Measurements from ENCODE around the gene PHPT1. TPM values are rescaled to one million over a fixed set of nuclear protein-coding genes. Genes with fewer than 3 reads are reported as not detected.
"Not testable (repeated sequence)": the region's sequence is repeated elsewhere in the genome, so short reads cannot be mapped to it uniquely, and the experiment has no call there.

PHPT1 gene
- polyA plus RNA-seq, 1 experiment: 91.6 TPM

DNA sequence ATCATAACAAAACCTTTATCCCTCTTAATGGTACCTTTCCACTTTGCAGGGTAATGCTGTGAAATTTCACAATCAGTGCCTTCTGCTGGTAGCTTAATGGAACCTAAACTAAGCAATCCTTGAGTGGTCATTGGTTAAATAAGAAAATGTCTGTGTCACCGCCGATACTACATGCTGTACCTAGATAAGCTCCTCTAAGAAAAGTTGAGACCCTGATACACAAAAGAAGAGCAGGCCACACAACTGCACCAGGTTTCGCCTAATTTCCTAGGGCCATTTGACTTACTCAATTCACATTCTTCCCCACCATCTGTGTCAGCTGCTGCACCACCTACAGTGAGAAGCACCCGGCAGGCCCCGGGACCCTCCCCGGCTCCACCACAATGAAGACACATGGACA, 25.9 kb downstream of the PHPT1 start:
- CTCF ChIA-PET: no interaction called here
- no peak overlapping the region for H3K27ac ChIP-seq (ENCODE audit: low read depth, low read length)
- H3K4me3 ChIP-seq (ENCODE audit: low read depth, low read length): no peak overlapping the region
- TF ChIP-seq, protein P1, sequence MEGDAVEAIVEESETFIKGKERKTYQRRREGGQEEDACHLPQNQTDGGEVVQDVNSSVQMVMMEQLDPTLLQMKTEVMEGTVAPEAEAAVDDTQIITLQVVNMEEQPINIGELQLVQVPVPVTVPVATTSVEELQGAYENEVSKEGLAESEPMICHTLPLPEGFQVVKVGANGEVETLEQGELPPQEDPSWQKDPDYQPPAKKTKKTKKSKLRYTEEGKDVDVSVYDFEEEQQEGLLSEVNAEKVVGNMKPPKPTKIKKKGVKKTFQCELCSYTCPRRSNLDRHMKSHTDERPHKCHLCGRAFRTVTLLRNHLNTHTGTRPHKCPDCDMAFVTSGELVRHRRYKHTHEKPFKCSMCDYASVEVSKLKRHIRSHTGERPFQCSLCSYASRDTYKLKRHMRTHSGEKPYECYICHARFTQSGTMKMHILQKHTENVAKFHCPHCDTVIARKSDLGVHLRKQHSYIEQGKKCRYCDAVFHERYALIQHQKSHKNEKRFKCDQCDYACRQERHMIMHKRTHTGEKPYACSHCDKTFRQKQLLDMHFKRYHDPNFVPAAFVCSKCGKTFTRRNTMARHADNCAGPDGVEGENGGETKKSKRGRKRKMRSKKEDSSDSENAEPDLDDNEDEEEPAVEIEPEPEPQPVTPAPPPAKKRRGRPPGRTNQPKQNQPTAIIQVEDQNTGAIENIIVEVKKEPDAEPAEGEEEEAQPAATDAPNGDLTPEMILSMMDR (IDR thresholded peaks at IDR 0.05; ENCODE audit: low read depth, low read length): no peak
- DNase-seq (ENCODE audit: low read depth, low spot score): no peak
- POLR2A ChIA-PET: interaction anchor here (0.7 kb wide), 1 partner anchor 326 kb away, joined by 3 read pairs; no protein-coding TSS in a partner anchor
- peaks cover 7% of the 10 kb centered on the region for H3K27me3 ChIP-seq (ENCODE audit: control insufficient read depth, insufficient read depth, low read length)
- peaks cover 24% of the 10 kb centered on the region for H3K9me3 ChIP-seq (ENCODE audit: control insufficient read depth, insufficient read depth, low read length)

DNA sequence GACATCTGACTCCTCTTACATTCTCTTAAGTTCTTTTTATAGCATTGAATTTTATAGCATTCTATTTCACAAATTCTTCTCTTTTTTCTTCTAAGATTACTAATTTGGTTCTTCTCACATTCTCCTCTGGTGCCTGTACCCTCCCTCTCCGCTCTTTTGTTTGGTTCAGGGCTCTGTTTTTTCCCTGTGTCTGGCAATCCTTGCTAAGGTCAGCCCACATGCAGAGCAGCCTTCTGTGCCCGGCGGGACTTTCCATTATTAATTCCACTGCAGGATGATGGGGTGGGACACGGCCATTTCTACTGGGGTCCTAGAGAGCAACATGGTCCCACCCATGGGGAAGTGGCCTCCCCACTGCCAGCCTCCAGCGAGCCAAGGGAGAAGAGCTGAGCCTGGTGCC, 27.3 kb downstream of the PHPT1 start:
- TF ChIP-seq, protein P1 (IDR thresholded peaks at IDR 0.05; ENCODE audit: low read depth, low read length): no peak
- Histone ChIP-seq H3K9me3 (ENCODE audit: control insufficient read depth, insufficient read depth, low read length) (peaks cover 15% of the 10 kb centered on the region), H3K27me3 (ENCODE audit: control insufficient read depth, insufficient read depth, low read length) (peaks cover 7% of the 10 kb centered on the region), H3K4me3 (ENCODE audit: low read depth, low read length) (no peak overlapping the region), H3K27ac (ENCODE audit: low read depth, low read length) (no peak overlapping the region)
- CTCF ChIA-PET: no interaction called here
- no peak for DNase-seq (ENCODE audit: low read depth, low spot score)
- POLR2A ChIA-PET: no interaction called here

DNA sequence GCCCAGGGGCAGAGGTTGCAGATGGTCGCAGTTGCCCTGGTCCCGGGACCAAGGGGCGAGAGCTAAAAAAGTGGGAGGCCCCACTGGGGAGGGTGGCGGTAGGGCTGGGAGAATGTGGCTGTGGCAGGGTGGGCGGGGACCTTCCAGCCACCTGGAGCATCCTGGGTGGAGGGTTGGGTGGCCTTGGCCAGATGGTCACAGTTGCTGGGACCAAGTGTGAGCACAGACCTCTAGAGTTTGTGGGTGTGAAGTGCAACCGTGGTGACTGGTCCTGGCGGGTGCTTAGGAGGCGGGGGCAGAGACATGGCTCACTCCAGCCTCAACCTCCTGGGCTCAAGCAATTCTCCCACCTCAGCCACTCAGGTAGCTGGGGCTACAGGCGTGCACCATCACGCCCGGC, 31.4 kb downstream of the PHPT1 start:
- Histone ChIP-seq H3K4me3 (ENCODE audit: low read depth, low read length) (no peak overlapping the region), H3K27me3 (ENCODE audit: control insufficient read depth, insufficient read depth, low read length) (peaks cover 7% of the 10 kb centered on the region), H3K27ac (ENCODE audit: low read depth, low read length) (no peak overlapping the region), H3K9me3 (ENCODE audit: control insufficient read depth, insufficient read depth, low read length) (no peaks in the 10 kb centered on the region; the same call in 1 of the 2 replicates)
- TF ChIP-seq, protein P1 (IDR thresholded peaks at IDR 0.05; ENCODE audit: low read depth, low read length): no peak
- DNase-seq (ENCODE audit: low read depth, low spot score): no peak
- ChIA-PET POLR2A (no interaction called here), CTCF (no interaction called here)

DNA sequence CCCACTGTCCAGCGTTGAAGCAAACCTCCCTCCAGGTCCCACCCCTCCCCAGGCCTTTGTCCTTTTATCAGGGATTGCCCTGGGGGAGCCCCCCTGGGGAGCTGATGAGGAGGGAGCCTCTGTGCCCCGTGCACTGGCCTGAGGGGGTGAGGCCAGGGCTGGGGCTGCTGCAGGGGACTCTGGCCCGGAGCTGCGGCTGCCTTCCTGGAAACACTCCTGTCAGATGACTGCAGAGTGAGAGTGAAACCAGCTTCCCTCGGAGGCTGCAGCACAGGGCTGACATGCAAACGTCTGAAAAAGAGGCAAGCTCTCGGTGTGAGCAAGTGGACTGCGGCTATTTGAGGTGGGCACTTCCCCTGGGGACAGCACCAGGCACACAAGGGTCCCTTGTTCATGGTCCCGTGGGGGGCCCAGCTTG, 32.5 kb downstream of the PHPT1 start:
- TF ChIP-seq, protein P1 (IDR thresholded peaks at IDR 0.05; ENCODE audit: low read depth, low read length): no peak
- no peak for DNase-seq (ENCODE audit: low read depth, low spot score)
- H3K27ac ChIP-seq (ENCODE audit: low read depth, low read length): peak overlapping the region; percentile 31
- H3K9me3 ChIP-seq (ENCODE audit: control insufficient read depth, insufficient read depth, low read length): no peaks in the 10 kb centered on the region; the same call in 1 of the 2 replicates
- CTCF ChIA-PET: interaction anchor here (0.5 to 0.9 kb wide), 2 partner anchors 9 to 66 kb away, joined by 3 to 4 read pairs; no protein-coding TSS in a partner anchor
- H3K27me3 ChIP-seq (ENCODE audit: control insufficient read depth, insufficient read depth, low read length): peaks cover 3% of the 10 kb centered on the region
- H3K4me3 ChIP-seq (ENCODE audit: low read depth, low read length): no peak overlapping the region
- POLR2A ChIA-PET: interaction anchor here (0.8 to 0.9 kb wide), 3 partner anchors 16 to 205 kb away, joined by 3 to 4 read pairs (median 3); partner anchors contain the start of genes EDF1, FBXW5 and MAN1B1

DNA sequence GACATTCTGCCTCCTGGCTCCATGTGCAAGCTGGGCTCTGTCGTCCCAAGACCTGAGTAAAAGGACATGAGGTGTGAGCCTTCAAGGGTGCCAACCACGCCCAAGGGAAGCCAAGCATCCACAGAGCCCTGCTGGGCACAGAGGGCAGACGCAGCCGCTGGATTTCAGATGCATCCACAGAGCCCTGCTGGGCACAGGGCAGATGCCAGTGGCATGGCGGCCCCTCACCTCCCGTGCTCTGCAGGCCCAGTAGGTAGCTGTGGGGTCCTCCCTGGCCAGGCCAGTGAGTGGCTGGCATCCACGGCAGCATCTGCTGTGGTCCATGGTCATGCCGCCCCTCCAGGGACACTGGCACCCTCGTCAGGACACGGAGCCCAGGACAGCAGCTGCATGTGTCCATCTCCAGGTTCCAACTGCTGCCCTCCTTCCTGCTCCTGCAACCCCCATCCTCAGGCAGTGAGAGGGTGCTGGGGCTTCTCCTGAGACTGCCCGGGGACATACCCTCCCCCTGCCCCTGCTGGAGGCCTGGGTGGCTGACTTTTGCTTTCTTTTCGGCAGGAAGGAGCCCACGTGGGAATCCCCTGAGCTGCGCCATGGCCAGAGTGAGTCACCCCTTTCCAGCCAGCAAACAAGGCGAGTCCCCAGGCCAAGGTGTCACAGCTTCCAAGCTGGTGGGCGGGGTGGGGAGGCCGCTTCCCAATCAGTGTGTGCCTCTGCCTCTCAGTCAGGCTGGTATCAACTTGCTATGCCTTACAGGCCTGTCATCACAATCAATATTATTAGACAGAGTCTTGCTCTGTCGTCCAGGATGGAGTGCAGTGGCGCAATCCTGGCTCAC, 33.1 kb downstream of the PHPT1 start:
- peak; percentile 37 for DNase-seq (ENCODE audit: low read depth, low spot score)
- CTCF ChIA-PET: interaction anchor here (0.9 kb wide), 1 partner anchor 66 kb away, joined by 3 read pairs; no protein-coding TSS in a partner anchor
- peak overlapping the region; percentile 38 for H3K4me3 ChIP-seq (ENCODE audit: low read depth, low read length)
- no peaks in the 10 kb centered on the region for H3K27me3 ChIP-seq (ENCODE audit: control insufficient read depth, insufficient read depth, low read length)
- no peaks in the 10 kb centered on the region; the same call in 1 of the 2 replicates for H3K9me3 ChIP-seq (ENCODE audit: control insufficient read depth, insufficient read depth, low read length)
- POLR2A ChIA-PET: interaction anchor here (0.8 to 0.9 kb wide), 3 partner anchors 16 to 204 kb away, joined by 3 to 4 read pairs (median 3); partner anchors contain the start of genes EDF1, FBXW5 and MAN1B1
- peak overlapping the region; percentile 31 for H3K27ac ChIP-seq (ENCODE audit: low read depth, low read length)
- TF ChIP-seq, protein P1 (IDR thresholded peaks at IDR 0.05; ENCODE audit: low read depth, low read length): no peak

DNA sequence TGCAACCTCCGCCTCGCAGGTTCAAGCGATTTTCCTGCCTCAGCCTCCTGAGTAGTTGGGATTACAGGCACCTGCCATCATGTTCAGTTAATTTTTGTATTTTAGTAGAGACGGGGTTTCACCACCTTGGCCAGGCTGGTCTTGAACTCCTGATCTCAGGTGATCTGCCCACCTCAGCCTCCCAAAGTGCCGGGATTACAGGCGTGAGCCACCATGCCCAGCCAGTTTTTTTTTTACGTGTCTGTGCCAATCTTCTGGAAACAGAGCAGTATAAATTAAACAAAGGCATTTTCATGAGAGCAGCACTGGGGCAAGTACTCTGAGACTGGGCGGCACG, 33.7 kb downstream of the PHPT1 start:
- H3K9me3 ChIP-seq (ENCODE audit: control insufficient read depth, insufficient read depth, low read length); CTCF ChIA-PET; H3K4me3 ChIP-seq (ENCODE audit: low read depth, low read length); DNase-seq (ENCODE audit: low read depth, low spot score); H3K27me3 ChIP-seq (ENCODE audit: control insufficient read depth, insufficient read depth, low read length); POLR2A ChIA-PET: not testable (repeated sequence)
- H3K27ac ChIP-seq (ENCODE audit: low read depth, low read length): peak overlapping the region; percentile 31

DNA sequence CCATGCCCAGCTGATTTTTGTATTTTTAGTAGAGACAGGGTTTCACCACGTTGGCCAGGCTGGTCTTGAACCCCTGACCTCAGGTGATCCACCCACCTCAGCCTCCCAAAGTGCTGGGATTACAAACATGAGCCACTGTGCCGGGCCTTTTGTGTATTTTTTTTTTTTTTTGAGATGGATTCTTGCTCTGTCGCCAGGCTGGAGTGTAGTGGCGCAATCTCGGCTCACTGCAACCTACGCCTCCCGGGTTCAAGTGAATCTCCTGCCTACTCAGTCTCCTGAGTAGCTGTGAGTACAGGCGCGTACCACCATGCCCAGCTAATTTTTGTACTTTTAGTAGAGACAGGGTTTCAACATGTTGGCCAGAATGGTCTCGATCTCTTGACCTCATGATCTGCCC, 34.5 kb downstream of the PHPT1 start:
- not testable (repeated sequence) for DNase-seq (ENCODE audit: low read depth, low spot score); H3K27ac ChIP-seq (ENCODE audit: low read depth, low read length); H3K9me3 ChIP-seq (ENCODE audit: control insufficient read depth, insufficient read depth, low read length); H3K27me3 ChIP-seq (ENCODE audit: control insufficient read depth, insufficient read depth, low read length); H3K4me3 ChIP-seq (ENCODE audit: low read depth, low read length)
- CTCF ChIA-PET: interaction anchor here (0.7 kb wide), 1 partner anchor 101 kb away, joined by 3 read pairs; no protein-coding TSS in a partner anchor
- POLR2A ChIA-PET: interaction anchor here (0.7 kb wide), 1 partner anchor 305 kb away, joined by 4 read pairs; no protein-coding TSS in a partner anchor
